ENCODE measurements around the gene DTD1.

GRCh38 chr20:18727032-18727508 lies 139.2 kb downstream of the DTD1 start:
- TF ChIP-seq EZH2 (IDR thresholded peaks at IDR 0.05; ENCODE audit: borderline replicate concordance, low read length) (no peak), CTCF (IDR thresholded peaks at IDR 0.05; ENCODE audit: low read length) (no peak)
